ENCODE measurements around the gene SMYD3.

DNA sequence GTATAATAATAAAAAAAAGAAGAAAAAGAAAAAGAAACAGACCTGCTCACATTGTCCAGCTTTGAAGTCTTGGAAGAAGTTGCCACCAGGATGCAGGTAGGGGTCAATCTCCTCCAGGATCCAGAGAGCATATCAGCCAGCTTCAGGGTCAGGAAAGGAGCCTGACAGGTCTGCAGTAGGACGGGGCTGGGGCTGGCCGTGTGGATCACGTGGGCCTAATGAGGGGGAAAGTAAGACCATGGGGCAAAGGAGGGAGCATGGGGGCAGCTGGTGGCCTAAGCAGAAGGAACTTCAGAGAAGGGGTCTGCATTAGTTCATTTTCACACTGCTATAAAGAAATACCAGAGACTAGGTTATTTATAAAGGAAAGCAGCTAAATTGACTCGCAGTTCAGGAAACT is 19.3 kb upstream of the SMYD3 start:
- no peak for TF ChIP-seq EZH2 (optimal IDR thresholded peaks at IDR 0.05; ENCODE audit: low read depth, low read length)
- TF ChIP-seq, protein P1, sequence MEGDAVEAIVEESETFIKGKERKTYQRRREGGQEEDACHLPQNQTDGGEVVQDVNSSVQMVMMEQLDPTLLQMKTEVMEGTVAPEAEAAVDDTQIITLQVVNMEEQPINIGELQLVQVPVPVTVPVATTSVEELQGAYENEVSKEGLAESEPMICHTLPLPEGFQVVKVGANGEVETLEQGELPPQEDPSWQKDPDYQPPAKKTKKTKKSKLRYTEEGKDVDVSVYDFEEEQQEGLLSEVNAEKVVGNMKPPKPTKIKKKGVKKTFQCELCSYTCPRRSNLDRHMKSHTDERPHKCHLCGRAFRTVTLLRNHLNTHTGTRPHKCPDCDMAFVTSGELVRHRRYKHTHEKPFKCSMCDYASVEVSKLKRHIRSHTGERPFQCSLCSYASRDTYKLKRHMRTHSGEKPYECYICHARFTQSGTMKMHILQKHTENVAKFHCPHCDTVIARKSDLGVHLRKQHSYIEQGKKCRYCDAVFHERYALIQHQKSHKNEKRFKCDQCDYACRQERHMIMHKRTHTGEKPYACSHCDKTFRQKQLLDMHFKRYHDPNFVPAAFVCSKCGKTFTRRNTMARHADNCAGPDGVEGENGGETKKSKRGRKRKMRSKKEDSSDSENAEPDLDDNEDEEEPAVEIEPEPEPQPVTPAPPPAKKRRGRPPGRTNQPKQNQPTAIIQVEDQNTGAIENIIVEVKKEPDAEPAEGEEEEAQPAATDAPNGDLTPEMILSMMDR (IDR thresholded peaks at IDR 0.05; ENCODE audit: low read length) = no peak
